SK-N-SH (cell line): ENCODE data around the gene PPIL4. TPM values are rescaled to one million over a fixed set of nuclear protein-coding genes. Genes with fewer than 3 reads are reported as not detected.

Experiments
- CTCF ChIA-PET: fragments of 300-600, 350-600 bp; formaldehyde crosslinking; extraction: SDS; loops from one replicate; lab custom pipeline; 2021; lab: Yijun Ruan, JAX
- POLR2A ChIA-PET: fragments of 350-600 bp; sonication (Branson Sonifier 250); formaldehyde crosslinking; extraction: SDS; loops from one replicate; lab custom pipeline; 2020; ENCODE audit warnings: antibody characterized with exemption, inconsistent platforms; lab: Yijun Ruan, JAX
- DNase-seq: peaks from one replicate; pipeline ENCODE4 v3.0.0; 2012
- H2AFZ ChIP-seq: fragments of 200-600 bp; sonication (generic); 2 replicates; pipeline ENCODE4 v1.8.1; 2016; ENCODE audit warnings: antibody characterized with exemption, mild to moderate bottlenecking, low read depth
- H3F3A ChIP-seq: fragments of 200-600 bp; sonication (generic); replicated peaks from 2 replicates; pipeline ENCODE3; 2016; ENCODE audit warnings: antibody characterized with exemption, mild to moderate bottlenecking; ENCODE audit not compliant: insufficient read depth
- H3K27ac ChIP-seq, 2 experiments: fragments of 200-500 bp in 1 of 2; fragments of 200-600 bp in 1 of 2; sonication (Bioruptor generic) in 1 of 2; sonication (generic), shearing (Covaris generic) in 1 of 2; 2 replicates each; pipeline versions ENCODE4 v1.5.1 to v1.6.1; 2014 to 2016; ENCODE audit warnings: low read depth in 2 of 2, inconsistent platforms in 1 of 2, low read length in 1 of 2, mild to moderate bottlenecking in 1 of 2, mixed read lengths in 1 of 2
- H3K27me3 ChIP-seq: fragments of 200-600 bp; sonication (generic), shearing (Covaris generic); 2 replicates; pipeline ENCODE4 v1.6.1; 2016; ENCODE audit warnings: mixed run types; ENCODE audit not compliant: insufficient read depth
- H3K36me3 ChIP-seq, 2 experiments: fragments of 200-500 bp in 1 of 2; fragments of 200-600 bp in 1 of 2; sonication (Bioruptor generic) in 1 of 2; sonication (generic) in 1 of 2; replicated peaks in 1 of 2; 2 replicates each; pipeline versions ENCODE3 to v1.5.1; 2014 to 2016; ENCODE audit warnings: low read length in 1 of 2, mild to moderate bottlenecking in 1 of 2; ENCODE audit not compliant: insufficient read depth in 2 of 2, control insufficient read depth in 1 of 2
- H3K4me1 ChIP-seq, 2 experiments: fragments of 200-500 bp in 1 of 2; fragments of 200-600 bp in 1 of 2; sonication (Bioruptor generic) in 1 of 2; sonication (generic), shearing (Covaris generic) in 1 of 2; 2 replicates each; pipeline versions ENCODE4 v1.5.1 to v1.6.1; 2014 to 2016; ENCODE audit warnings: low read depth in 1 of 2, low read length in 1 of 2, mixed run types in 1 of 2; ENCODE audit not compliant: insufficient read depth in 2 of 2, control insufficient read depth in 1 of 2
- H3K4me2 ChIP-seq: fragments of 200-600 bp; sonication (generic), shearing (Covaris generic); 2 replicates; pipeline ENCODE4 v1.6.1; 2017; ENCODE audit warnings: mixed run types
- H3K4me3 ChIP-seq, 2 experiments: fragments of 200-500 bp in 1 of 2; fragments of 200-600 bp in 1 of 2; sonication (Bioruptor generic) in 1 of 2; sonication (generic), shearing (Covaris generic) in 1 of 2; 2 replicates each; pipeline versions ENCODE4 v1.5.1 to v1.8.1; 2014 to 2016; ENCODE audit warnings: low read depth in 2 of 2, inconsistent platforms in 1 of 2, low read length in 1 of 2, mild to moderate bottlenecking in 1 of 2, mixed read lengths in 1 of 2, moderate library complexity in 1 of 2
- H3K79me2 ChIP-seq: fragments of 200-600 bp; sonication (generic); 2 replicates; pipeline ENCODE4 v1.8.1; 2017; ENCODE audit warnings: mild to moderate bottlenecking; ENCODE audit not compliant: insufficient read depth
- H3K9ac ChIP-seq: fragments of 200-600 bp; sonication (generic); 2 replicates; pipeline ENCODE4 v1.6.1; 2017; ENCODE audit warnings: mixed run types
- H3K9me2 ChIP-seq: fragments of 200-600 bp; sonication (generic); 2 replicates; pipeline ENCODE4 v1.6.1; 2017; ENCODE audit warnings: mixed run types
- H3K9me3 ChIP-seq: fragments of 200-600 bp; sonication (generic); 2 replicates; pipeline ENCODE4 v1.6.1; 2017; ENCODE audit warnings: mixed run types, mild to moderate bottlenecking, moderate library complexity
- H4K20me1 ChIP-seq: fragments of 200-600 bp; sonication (generic); 2 replicates; pipeline ENCODE4 v1.6.1; 2017; ENCODE audit warnings: mild to moderate bottlenecking, mixed run types; ENCODE audit not compliant: insufficient read depth
- CHD2 ChIP-seq: fragments of 150-350 bp; IDR thresholded peaks from 2 replicates; pipeline ENCODE4 v1.6.1; 2018; ENCODE audit warnings: low read length; ENCODE audit not compliant: partially characterized antibody
- CTCF ChIP-seq: fragments of 200-600 bp; sonication (generic); IDR thresholded peaks from 2 replicates; pipeline ENCODE4 v1.6.1; 2017; ENCODE audit warnings: antibody characterized with exemption, mild to moderate bottlenecking, moderate library complexity
- GATA2 ChIP-seq: sonication (generic); formaldehyde crosslinking; IDR thresholded peaks from 2 replicates; pipeline ENCODE4 v1.5.0; 2020; ENCODE audit warnings: mild to moderate bottlenecking, missing genetic modification reagents
- IRF3 ChIP-seq: fragments of 150-350 bp; IDR thresholded peaks from 2 replicates; pipeline ENCODE4 v1.6.1; 2016; ENCODE audit warnings: mild to moderate bottlenecking, low read depth, low read length
- MXI1 ChIP-seq: IDR thresholded peaks from 2 replicates; pipeline ENCODE4 v1.6.1; 2012; ENCODE audit warnings: mild to moderate bottlenecking, low read depth, low read length, improper control_type of control experiment
- NRF1 ChIP-seq: IDR thresholded peaks from 2 replicates; pipeline ENCODE4 v1.6.1; 2012; ENCODE audit warnings: low read depth, mild to moderate bottlenecking, low read length
- RCOR1 ChIP-seq: fragments of 150-350 bp; IDR thresholded peaks from 2 replicates; pipeline ENCODE4 v1.6.1; 2017; ENCODE audit warnings: antibody characterized with exemption, low read length
- SIN3A ChIP-seq: IDR thresholded peaks from 2 replicates; pipeline ENCODE4 v1.6.1; 2012; ENCODE audit warnings: low read depth, mild to moderate bottlenecking, low read length, moderate library complexity, borderline replicate concordance
- TEAD4 ChIP-seq: IDR thresholded peaks from 2 replicates; pipeline ENCODE4 v1.4.0; 2012; ENCODE audit warnings: mild to moderate bottlenecking, borderline replicate concordance; ENCODE audit not compliant: insufficient read depth
- WGBS: methylation state at CpG from one replicate; pipeline ENCODE4 v1.1.6; 2017; ENCODE audit warnings: low lambda C conversion rate; 5-methylcytosine and 5-hydroxymethylcytosine counted together
- polyA plus RNA-seq, 3 experiments: library from polyadenylated mRNA; depleted of rRNA; stranded (reverse); fragments of >200 nt; gene quantifications; 2 replicates each; pipeline ENCODE4 v1.2.3, GENCODE V29; 2012
- TF ChIP-seq, protein P1 (sequence below): IDR thresholded peaks from 2 replicates; pipeline ENCODE4 v1.4.0; 2012; ENCODE audit warnings: low read depth
- TF ChIP-seq, protein P2 (sequence below): IDR thresholded peaks from 2 replicates; pipeline ENCODE4 v1.4.0; 2012; ENCODE audit warnings: low read depth, borderline replicate concordance

The PPIL4 gene
- polyA plus RNA-seq, 1 of the 3 experiments (the other 2 are of a cell fraction): 3.3 TPM

- H3K4me1 ChIP-seq: no peaks in the 10 kb centered on the region
- no peak overlapping the region for H3K27ac ChIP-seq
- H3K9me3 ChIP-seq: no peaks in the 10 kb centered on the region
- H3F3A ChIP-seq: peaks cover 3% of the 10 kb centered on the region
- no peak for DNase-seq
- H4K20me1 ChIP-seq: no peaks in the 10 kb centered on the region
- H3K79me2 ChIP-seq: no peaks in the 10 kb centered on the region
- ChIA-PET CTCF (interaction anchor here (0.9 kb wide), 1 partner anchor 24 kb away, joined by 3 read pairs; no protein-coding TSS in a partner anchor), POLR2A (no interaction called here)
- no peak overlapping the region for H2AFZ ChIP-seq
- no peaks in the 10 kb centered on the region for H3K9me2 ChIP-seq
- H3K36me3 ChIP-seq: no peaks in the 10 kb centered on the region
- no peak overlapping the region for H3K4me3 ChIP-seq
- TF ChIP-seq RCOR1: no peak
- TF ChIP-seq, all 33 proteins: peak for 0
- 92% methylated on average over 4 of the region's 4 CpGs for WGBS
- no peak overlapping the region for H3K4me2 ChIP-seq
- H3K27me3 ChIP-seq: no peaks in the 10 kb centered on the region
- no peak overlapping the region for H3K9ac ChIP-seq
Observed at GRCh38 chr6:149492798-149493343, 53.0 kb downstream of the PPIL4 start.

- ChIA-PET CTCF (interaction anchor here (1.0 kb wide), 1 partner anchor 58 kb away, joined by 4 read pairs; no protein-coding TSS in a partner anchor), POLR2A (no interaction called here)
- Histone ChIP-seq H3K4me3 (no peak overlapping the region), H3F3A (no peaks in the 10 kb centered on the region), H3K9ac (no peak overlapping the region), H3K79me2 (no peaks in the 10 kb centered on the region), H3K27me3 (no peaks in the 10 kb centered on the region), H3K9me3 (no peaks in the 10 kb centered on the region), H4K20me1 (no peaks in the 10 kb centered on the region), H2AFZ (no peak overlapping the region), H3K4me1 (peaks cover 0 to 3% of the 10 kb centered on the region in 2 experiments; a peak in 1 of 4 replicates), H3K27ac (no peak overlapping the region), H3K9me2 (no peaks in the 10 kb centered on the region), H3K4me2 (no peak overlapping the region), H3K36me3 (no peaks in the 10 kb centered on the region)
- WGBS: 92% methylated on average over 4 of the region's 4 CpGs
- no peak for DNase-seq
- TF ChIP-seq SIN3A (no peak), CHD2 (no peak), NRF1 (no peak), CTCF (no peak)
- TF ChIP-seq, protein P1, sequence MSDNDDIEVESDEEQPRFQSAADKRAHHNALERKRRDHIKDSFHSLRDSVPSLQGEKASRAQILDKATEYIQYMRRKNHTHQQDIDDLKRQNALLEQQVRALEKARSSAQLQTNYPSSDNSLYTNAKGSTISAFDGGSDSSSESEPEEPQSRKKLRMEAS: no peak
Observed at GRCh38 chr6:149489967-149490366, 55.9 kb downstream of the PPIL4 start.

DNA sequence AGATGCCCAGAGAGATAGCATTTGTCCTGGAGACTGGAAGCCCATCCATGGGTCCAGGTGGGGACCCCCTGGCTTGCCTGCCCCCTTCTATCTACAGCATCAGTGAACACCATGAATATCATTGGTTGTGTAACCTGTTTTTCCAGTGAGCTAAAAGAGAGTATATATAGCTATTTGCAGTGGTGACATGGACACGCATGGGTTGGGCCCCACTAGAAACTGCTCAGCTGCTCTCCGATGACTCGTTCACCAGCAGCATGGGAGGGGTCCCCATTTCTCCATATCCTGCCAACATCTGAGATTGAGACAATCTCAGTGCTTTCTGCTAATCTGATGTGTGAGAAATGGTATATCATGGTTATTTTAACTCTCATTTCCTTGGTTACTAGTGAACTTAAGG is 57.0 kb downstream of the PPIL4 start:
- no peak for DNase-seq
- Histone ChIP-seq H3K27me3 (no peaks in the 10 kb centered on the region), H3K9ac (no peak overlapping the region), H3K4me3 (no peak overlapping the region), H3K27ac (no peak overlapping the region), H4K20me1 (no peaks in the 10 kb centered on the region), H3K9me3 (no peaks in the 10 kb centered on the region), H3K4me2 (no peak overlapping the region), H2AFZ (no peak overlapping the region), H3K79me2 (no peaks in the 10 kb centered on the region), H3K36me3 (no peaks in the 10 kb centered on the region), H3K9me2 (no peaks in the 10 kb centered on the region), H3F3A (no peaks in the 10 kb centered on the region), H3K4me1 (peaks cover 0 to 6% of the 10 kb centered on the region in 2 experiments; a peak in 1 of 4 replicates)
- 76% methylated on average over 3 of the region's 3 CpGs for WGBS
- ChIA-PET CTCF (interaction anchor here (0.7 to 1.0 kb wide), 2 partner anchors 57 to 212 kb away, joined by 3 to 4 read pairs; no protein-coding TSS in a partner anchor), POLR2A (no interaction called here)
- no peak for TF ChIP-seq GATA2 (CRISPR knock-in tag)
- no peak for TF ChIP-seq RCOR1
- no peak for TF ChIP-seq TEAD4
- TF ChIP-seq CTCF: no peak
- TF ChIP-seq IRF3: no peak
- TF ChIP-seq, protein P2, sequence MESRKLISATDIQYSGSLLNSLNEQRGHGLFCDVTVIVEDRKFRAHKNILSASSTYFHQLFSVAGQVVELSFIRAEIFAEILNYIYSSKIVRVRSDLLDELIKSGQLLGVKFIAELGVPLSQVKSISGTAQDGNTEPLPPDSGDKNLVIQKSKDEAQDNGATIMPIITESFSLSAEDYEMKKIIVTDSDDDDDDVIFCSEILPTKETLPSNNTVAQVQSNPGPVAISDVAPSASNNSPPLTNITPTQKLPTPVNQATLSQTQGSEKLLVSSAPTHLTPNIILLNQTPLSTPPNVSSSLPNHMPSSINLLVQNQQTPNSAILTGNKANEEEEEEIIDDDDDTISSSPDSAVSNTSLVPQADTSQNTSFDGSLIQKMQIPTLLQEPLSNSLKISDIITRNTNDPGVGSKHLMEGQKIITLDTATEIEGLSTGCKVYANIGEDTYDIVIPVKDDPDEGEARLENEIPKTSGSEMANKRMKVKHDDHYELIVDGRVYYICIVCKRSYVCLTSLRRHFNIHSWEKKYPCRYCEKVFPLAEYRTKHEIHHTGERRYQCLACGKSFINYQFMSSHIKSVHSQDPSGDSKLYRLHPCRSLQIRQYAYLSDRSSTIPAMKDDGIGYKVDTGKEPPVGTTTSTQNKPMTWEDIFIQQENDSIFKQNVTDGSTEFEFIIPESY: no peak
- no peak for TF ChIP-seq MXI1
- no peak for TF ChIP-seq CHD2
- TF ChIP-seq, protein P1: no peak
